GM21576 (cell line): ENCODE measurements around the gene GPR101.
"Not testable (repeated sequence)": the region's sequence is repeated elsewhere in the genome, so short reads cannot be mapped to it uniquely, and the experiment has no call there.

Experiments used
- ATAC-seq: cut with Tn5 transposase; IDR thresholded peaks from one replicate; pipeline ENCODE4 v1.9.1; 2021; ENCODE audit warnings: mild to moderate bottlenecking, moderate library complexity; ENCODE audit not compliant: unreplicated experiment

GPR101 gene

DNA sequence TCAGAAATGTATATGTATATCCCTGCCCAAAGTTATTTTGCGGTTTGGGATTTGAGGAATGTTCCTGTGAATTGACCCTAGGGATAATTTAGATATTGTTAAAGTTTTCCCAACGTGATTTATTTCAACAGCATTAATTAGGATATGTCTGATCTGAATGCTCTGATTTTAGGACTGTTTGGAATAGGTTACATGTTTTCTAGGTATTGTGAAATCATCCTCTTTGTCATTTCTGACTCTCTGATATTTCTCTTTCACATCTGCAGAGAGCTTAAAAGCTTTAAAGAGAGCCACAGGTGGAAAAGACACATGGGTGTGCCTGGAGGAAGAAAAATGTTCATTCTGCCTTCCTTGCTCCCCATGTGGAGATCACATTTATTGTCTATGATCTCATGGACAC, 5.1 kb downstream of the GPR101 start:
- no peak for ATAC-seq

- ATAC-seq: no peak
Measured at GRCh38 chrX:137025930-137026329, 7.9 kb downstream of the GPR101 start.

- ATAC-seq: not testable (repeated sequence)
Measured at GRCh38 chrX:137000236-137000635, 33.6 kb downstream of the GPR101 start.

GRCh38 chrX:136999024-136999423, 34.8 kb downstream of the GPR101 start:
- ATAC-seq: no peak
